ENCODE measurements around the gene CSAG1.
"Not testable (repeated sequence)": the region's sequence is repeated elsewhere in the genome, so short reads cannot be mapped to it uniquely, and the experiment has no call there.

The CSAG1 gene

GRCh38 chrX:152733261-152733975, at the start of gene CSAG1, which contains the start of gene MAGEA12:
Gene CSAG1, minus strand, starts transcription at chrX:152733721. Its CDS starts 1,261 bp downstream, at chrX:152732460.
Gene MAGEA12, plus strand, starts transcription at chrX:152733757. Its CDS starts 2,405 bp downstream, at chrX:152736162.
- no peak for FAIRE-seq

GRCh38 chrX:152769549-152770289, 36.2 kb upstream of the CSAG1 start, which contains the start of gene MAGEA6:
Gene MAGEA6, minus strand, starts transcription at chrX:152769689. Its CDS starts 2,039 bp downstream, at chrX:152767650.
- FAIRE-seq: not testable (repeated sequence)

GRCh38 chrX:152766562-152766961, 33.0 kb upstream of the CSAG1 start:
- not testable (repeated sequence) for FAIRE-seq

GRCh38 chrX:152761582-152761981, 28.1 kb upstream of the CSAG1 start:
- FAIRE-seq: not testable (repeated sequence)

- FAIRE-seq: not testable (repeated sequence)
These were observed 26.0 kb upstream of the CSAG1 start for GRCh38 chrX:152759544-152759943.

GRCh38 chrX:152758918-152759317, 25.4 kb upstream of the CSAG1 start, which contains the start of gene CSAG3:
Gene CSAG3, plus strand, starts transcription at chrX:152759218.
- FAIRE-seq: not testable (repeated sequence)

- FAIRE-seq: not testable (repeated sequence)
These were observed 21.4 kb upstream of the CSAG1 start for GRCh38 chrX:152754871-152755270.

- FAIRE-seq: not testable (repeated sequence)
These were observed 20.4 kb upstream of the CSAG1 start, which contains the start of gene MAGEA2 for GRCh38 chrX:152753686-152754650. Gene MAGEA2, minus strand, starts transcription at chrX:152753842. Its CDS starts 2,479 bp downstream, at chrX:152751363.

- no peak for FAIRE-seq
These were observed 5.0 kb upstream of the CSAG1 start for GRCh38 chrX:152738560-152738959.

GRCh38 chrX:152736528-152736927, 3.0 kb upstream of the CSAG1 start:
- FAIRE-seq: not testable (repeated sequence)

GRCh38 chrX:152735860-152736511, 2.5 kb upstream of the CSAG1 start:
- FAIRE-seq: no peak

- FAIRE-seq: no peak
These were observed 1.6 kb upstream of the CSAG1 start for GRCh38 chrX:152735101-152735500.

GRCh38 chrX:152734143-152734858, 780 bp upstream of the CSAG1 start:
- FAIRE-seq: not testable (repeated sequence)

GRCh38 chrX:152725409-152725808, 8.1 kb downstream of the CSAG1 start:
- FAIRE-seq: no peak

GRCh38 chrX:152713815-152714787, 19.4 kb downstream of the CSAG1 start, which contains the start of gene MAGEA2B:
Gene MAGEA2B, plus strand, starts transcription at chrX:152714628. Its CDS starts 2,479 bp downstream, at chrX:152717107.
- FAIRE-seq: not testable (repeated sequence)

GRCh38 chrX:152713195-152713594, 20.3 kb downstream of the CSAG1 start:
- FAIRE-seq: not testable (repeated sequence)

GRCh38 chrX:152709173-152709572, 24.3 kb downstream of the CSAG1 start, which contains the start of gene CSAG2:
Gene CSAG2, minus strand, starts transcription at chrX:152709273. Its CDS starts 161 bp downstream, at chrX:152709112.
- FAIRE-seq: not testable (repeated sequence)

- FAIRE-seq: not testable (repeated sequence)
These were observed 27.0 kb downstream of the CSAG1 start for GRCh38 chrX:152706500-152706899.

- not testable (repeated sequence) for FAIRE-seq
These were observed 33.1 kb downstream of the CSAG1 start for GRCh38 chrX:152700390-152700789.
